GM23248 (cell line): Measurements from ENCODE around the gene RSKR. TPM values are rescaled to one million over a fixed set of nuclear protein-coding genes. Genes with fewer than 3 reads are reported as not detected.
"Not testable (repeated sequence)": the region's sequence is repeated elsewhere in the genome, so short reads cannot be mapped to it uniquely, and the experiment has no call there.

Source experiments
- DNase-seq: peaks from one replicate; pipeline ENCODE4 v3.0.0-alpha.2; 2015
- H2AFZ ChIP-seq: fragments of 200-600 bp; sonication (generic); 2 replicates; pipeline ENCODE4 v1.6.1; 2016; ENCODE audit warnings: antibody characterized with exemption
- H3F3A ChIP-seq: fragments of 200-600 bp; sonication (generic); 2 replicates; pipeline ENCODE4 v1.6.1; 2016; ENCODE audit warnings: mild to moderate bottlenecking, antibody characterized with exemption, mixed run types; ENCODE audit not compliant: insufficient read depth
- H3K27ac ChIP-seq: fragments of 200-600 bp; sonication (generic); 2 replicates; pipeline ENCODE4 v1.5.1; 2016; ENCODE audit warnings: mild to moderate bottlenecking
- H3K27me3 ChIP-seq: fragments of 200-600 bp; sonication (generic); replicated peaks from 2 replicates; pipeline ENCODE4 v1.6.1; 2016; ENCODE audit warnings: mild to moderate bottlenecking; ENCODE audit not compliant: insufficient read depth
- H3K36me3 ChIP-seq: fragments of 200-600 bp; sonication (generic); 2 replicates; pipeline ENCODE4 v1.6.1; 2016; ENCODE audit warnings: low read depth, mild to moderate bottlenecking
- H3K4me1 ChIP-seq: fragments of 200-600 bp; sonication (generic); 2 replicates; pipeline ENCODE4 v1.6.1; 2016; ENCODE audit warnings: mild to moderate bottlenecking; ENCODE audit not compliant: insufficient read depth
- H3K4me2 ChIP-seq: fragments of 200-600 bp; sonication (generic); one replicate; pipeline ENCODE4 v1.6.1; 2016; ENCODE audit warnings: mild to moderate bottlenecking; ENCODE audit not compliant: unreplicated experiment
- H3K4me3 ChIP-seq: fragments of 200-600 bp; sonication (generic); 2 replicates; pipeline ENCODE4 v1.5.1; 2016; ENCODE audit warnings: mild to moderate bottlenecking
- H3K79me2 ChIP-seq: fragments of 200-600 bp; sonication (generic); 2 replicates; pipeline ENCODE4 v1.6.1; 2016; ENCODE audit warnings: mild to moderate bottlenecking; ENCODE audit not compliant: insufficient read depth
- H3K9ac ChIP-seq: fragments of 200-600 bp; sonication (generic); 2 replicates; pipeline ENCODE4 v1.6.1; 2016; ENCODE audit warnings: mild to moderate bottlenecking
- H3K9me2 ChIP-seq: fragments of 200-600 bp; sonication (generic); 2 replicates; pipeline ENCODE4 v1.6.1; 2016; ENCODE audit warnings: mixed run types, mild to moderate bottlenecking, moderate library complexity; ENCODE audit not compliant: insufficient read depth
- H3K9me3 ChIP-seq: fragments of 200-600 bp; sonication (generic); one replicate; pipeline ENCODE4 v1.6.1; 2017; ENCODE audit warnings: low read depth
- H4K20me1 ChIP-seq: fragments of 200-600 bp; sonication (generic); 2 replicates; pipeline ENCODE4 v1.6.0; 2016; ENCODE audit not compliant: insufficient read depth
- EZH2 ChIP-seq: fragments of 200-600 bp; sonication (generic); IDR thresholded peaks from 2 replicates; pipeline ENCODE4 v1.6.1; 2018; ENCODE audit warnings: antibody characterized with exemption, mild to moderate bottlenecking; ENCODE audit not compliant: insufficient read depth, poor library complexity, severe bottlenecking
- EZH2phosphoT487 ChIP-seq: fragments of 200-600 bp; sonication (generic); IDR thresholded peaks from 2 replicates; pipeline ENCODE4 v1.6.1; 2018; ENCODE audit warnings: antibody characterized with exemption, moderate library complexity, mild to moderate bottlenecking, low read depth; ENCODE audit not compliant: insufficient read depth
- WGBS, 2 experiments: methylation state at CpG; one replicate each; pipeline ENCODE4 v1.1.6; 2015 to 2017; ENCODE audit warnings: low lambda C conversion rate in 2 of 2, low coverage in 1 of 2; ENCODE audit errors: missing lambda C conversion rate in 2 of 2; 5-methylcytosine and 5-hydroxymethylcytosine counted together
- in situ Hi-C: fragments of 300-500 bp; cut with MboI; formaldehyde crosslinking; loops from 2 replicates; pipeline ENCODE4 v1.15.0; 2020
- polyA plus RNA-seq: library from polyadenylated mRNA; unstranded; fragments of >200 nt; fragmentation: Nextera tagmentation; extraction: Ambion mirVana; gene quantifications from 2 replicates; pipeline ENCODE4 v1.2.1, GENCODE V29; 2016
- total RNA-seq: library from RNA; depleted of rRNA; stranded (reverse); fragments of >200 nt; shearing (Covaris generic); gene quantifications from 2 replicates; pipeline ENCODE4 v1.2.3, GENCODE V29; 2014

RSKR gene
- total and polyA plus RNA-seq, 2 experiments from 2014 or later = 0.86 to 1.2 TPM

- H2AFZ ChIP-seq = peak within 1 kb of the TSS; percentile 63
- in situ Hi-C loops = no loop called here
- 8 to 9% methylated on average over 18 to 21 of the region's 26 CpGs for WGBS, 2 experiments
These were observed 37.1 kb downstream of the RSKR start, which contains the start of gene ALDOC for GRCh38 chr17:28576758-28577465. Gene ALDOC, minus strand, starts transcription at chr17:28576895. Its CDS starts 1,363 bp downstream, at chr17:28575532.

GRCh38 chr17:28576016-28576415 is 38.0 kb downstream of the RSKR start:
- H3K36me3 ChIP-seq, in situ Hi-C loops, H4K20me1 ChIP-seq, H3F3A ChIP-seq, H3K4me1 ChIP-seq, H3K4me3 ChIP-seq, H3K4me2 ChIP-seq, H3K27me3 ChIP-seq, H3K9me3 ChIP-seq, H3K9me2 ChIP-seq, H3K27ac ChIP-seq, H2AFZ ChIP-seq, DNase-seq, H3K79me2 ChIP-seq, H3K9ac ChIP-seq: not testable (repeated sequence)
- WGBS, 2 experiments = 66 to 83% methylated on average over 3 of the region's 3 CpGs

More at GRCh38 chr17:28576758-28577465, 37.1 kb downstream of the RSKR start, which contains the start of gene ALDOC:
- Histone ChIP-seq H3K4me3 (peak within 1 kb of the TSS; percentile 66), H3K9me3 (no peaks in the 10 kb centered on the region), H3K4me2 (peak within 1 kb of the TSS; percentile 47), H3K27me3 (no peaks in the 10 kb centered on the region), H3F3A (no peaks in the 10 kb centered on the region), H4K20me1 (no peaks in the 10 kb centered on the region), H3K27ac (no peak within 1 kb of the TSS), H3K9me2 (no peaks in the 10 kb centered on the region), H3K9ac (peak within 1 kb of the TSS; percentile 42; the same call in 1 of the 2 replicates), H3K79me2 (no peaks in the 10 kb centered on the region), H3K4me1 (peaks cover 3% of the 10 kb centered on the region; the same call in 1 of the 2 replicates), H3K36me3 (no peaks in the 10 kb centered on the region)
- DNase-seq = peak; percentile 97
- TF ChIP-seq EZH2 (no peak), EZH2phosphoT487 (no peak)

GRCh38 chr17:28575126-28575795 is 38.7 kb downstream of the RSKR start:
- TF ChIP-seq EZH2phosphoT487 (no peak), EZH2 (no peak)
- Histone ChIP-seq H3K4me2 (no peak overlapping the region), H3K4me1 (peaks cover 6% of the 10 kb centered on the region; the same call in 1 of the 2 replicates), H3K9me3 (no peaks in the 10 kb centered on the region), H3K27me3 (no peaks in the 10 kb centered on the region), H3K36me3 (no peaks in the 10 kb centered on the region), H3K27ac (no peak overlapping the region), H3F3A (no peaks in the 10 kb centered on the region), H3K4me3 (no peak overlapping the region), H3K9ac (no peak overlapping the region), H3K9me2 (no peaks in the 10 kb centered on the region), H3K79me2 (peaks cover 10% of the 10 kb centered on the region), H2AFZ (no peak overlapping the region), H4K20me1 (no peaks in the 10 kb centered on the region)
- WGBS, 2 experiments = 90% methylated on average over 14 of the region's 14 CpGs
- DNase-seq = no peak
- in situ Hi-C loops = no loop called here

GRCh38 chr17:28574526-28574925 is 39.5 kb downstream of the RSKR start:
- TF ChIP-seq EZH2 (no peak), EZH2phosphoT487 (no peak)
- Histone ChIP-seq H3K9ac (no peak overlapping the region), H3K4me3 (no peak overlapping the region), H3K27me3 (no peaks in the 10 kb centered on the region), H3F3A (no peaks in the 10 kb centered on the region), H3K9me2 (no peaks in the 10 kb centered on the region), H2AFZ (no peak overlapping the region), H3K36me3 (no peaks in the 10 kb centered on the region), H3K9me3 (no peaks in the 10 kb centered on the region), H3K4me1 (peaks cover 13% of the 10 kb centered on the region; the same call in 1 of the 2 replicates), H3K79me2 (peaks cover 17% of the 10 kb centered on the region), H3K27ac (no peak overlapping the region), H3K4me2 (no peak overlapping the region), H4K20me1 (no peaks in the 10 kb centered on the region)
- in situ Hi-C loops = no loop called here
- WGBS, 2 experiments = 94 to 99% methylated on average over 7 of the region's 7 CpGs
- DNase-seq = no peak
